GM18502 (cell line): ENCODE data around the gene RNASEH2C.
"Not testable (repeated sequence)": the region's sequence is repeated elsewhere in the genome, so short reads cannot be mapped to it uniquely, and the experiment has no call there.

Source experiments
- ATAC-seq: cut with Tn5 transposase; IDR thresholded peaks from one replicate; pipeline ENCODE4 v1.9.1; 2021; ENCODE audit warnings: mild to moderate bottlenecking; ENCODE audit not compliant: unreplicated experiment, poor library complexity

Gene RNASEH2C

DNA sequence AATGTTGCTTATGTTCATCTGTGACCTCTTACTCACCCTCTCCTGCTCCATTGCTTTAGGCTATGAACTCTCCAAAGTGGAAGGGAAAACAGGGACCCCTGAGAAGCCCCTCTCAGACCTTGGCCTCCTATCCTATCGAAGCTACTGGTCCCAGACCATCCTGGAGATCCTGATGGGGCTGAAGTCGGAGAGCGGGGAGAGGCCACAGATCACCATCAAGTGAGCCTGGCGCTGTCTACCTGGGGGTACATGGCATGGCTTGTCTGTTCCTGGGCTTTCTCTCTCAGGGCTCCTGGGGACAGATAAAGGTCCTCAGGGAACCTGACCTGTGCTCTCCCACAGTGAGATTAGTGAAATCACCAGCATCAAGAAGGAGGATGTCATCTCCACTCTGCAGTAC, 2.1 kb downstream of the RNASEH2C start:
- no peak for ATAC-seq

DNA sequence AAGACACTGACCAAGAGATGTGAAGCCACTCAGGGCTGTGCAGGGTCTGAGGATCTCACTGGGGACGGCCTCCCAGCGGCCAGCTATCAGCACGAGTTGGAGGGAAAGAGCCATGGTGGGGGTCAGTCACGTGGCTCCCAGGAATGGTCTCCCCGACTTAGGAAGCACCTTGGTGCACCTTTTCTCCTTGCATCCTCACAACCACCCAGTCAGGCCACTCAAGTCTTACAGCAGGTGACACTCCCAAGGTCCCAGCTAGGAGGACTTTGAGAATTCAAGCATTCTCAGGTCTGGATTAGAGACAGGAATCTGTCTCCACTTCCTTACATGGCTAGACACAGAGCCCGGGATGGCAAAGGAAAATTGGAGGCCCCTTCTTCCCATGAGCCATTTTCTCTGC, 2.7 kb downstream of the RNASEH2C start:
- no peak for ATAC-seq

DNA sequence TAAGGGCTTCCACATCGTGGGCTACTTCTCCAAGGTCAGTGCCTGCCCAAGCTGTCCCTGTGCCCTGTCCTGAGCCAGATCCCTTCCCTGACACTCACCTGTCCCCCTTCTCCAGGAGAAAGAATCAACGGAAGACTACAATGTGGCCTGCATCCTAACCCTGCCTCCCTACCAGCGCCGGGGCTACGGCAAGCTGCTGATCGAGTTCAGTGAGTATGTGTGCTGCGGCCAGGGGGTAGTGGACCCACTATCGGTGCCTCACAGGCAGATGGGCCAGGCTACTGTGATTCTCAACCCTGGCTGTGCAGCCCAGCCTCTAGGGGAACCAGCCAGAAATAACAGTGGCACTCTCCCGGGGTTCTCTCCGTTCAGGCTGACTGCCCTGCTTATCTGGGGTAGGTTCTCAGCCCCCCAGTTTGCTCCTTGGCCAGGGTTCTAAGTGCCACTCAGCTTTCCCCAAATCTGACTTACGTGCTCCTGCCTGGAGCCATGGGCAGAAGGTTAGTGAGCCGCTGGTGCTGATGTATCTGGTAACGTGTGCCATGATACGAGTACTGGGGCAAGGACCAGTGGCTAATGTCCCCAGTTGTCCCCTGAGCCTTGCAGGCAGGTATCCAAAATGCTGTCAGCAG, 3.7 kb downstream of the RNASEH2C start:
- ATAC-seq: no peak

DNA sequence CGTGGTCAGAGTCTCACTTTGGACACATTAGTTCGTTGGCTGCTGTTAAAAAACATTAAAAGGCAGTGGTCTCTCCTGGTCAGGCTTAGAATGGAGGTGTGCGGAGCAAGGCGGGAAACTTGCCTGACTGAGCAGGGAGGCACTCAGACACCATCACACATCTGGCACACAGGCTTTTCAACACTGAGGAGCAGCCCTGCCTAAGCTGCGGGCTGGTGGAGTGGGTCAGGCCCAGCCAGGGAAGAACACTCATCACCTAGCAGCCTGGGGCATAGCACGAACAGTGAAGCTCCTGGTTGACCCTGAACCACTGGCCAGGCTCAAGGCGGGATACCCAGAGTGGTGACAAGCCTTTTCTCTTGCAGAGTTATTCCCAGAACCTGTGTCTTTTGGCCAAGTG, 4.3 kb downstream of the RNASEH2C start:
- no peak for ATAC-seq

DNA sequence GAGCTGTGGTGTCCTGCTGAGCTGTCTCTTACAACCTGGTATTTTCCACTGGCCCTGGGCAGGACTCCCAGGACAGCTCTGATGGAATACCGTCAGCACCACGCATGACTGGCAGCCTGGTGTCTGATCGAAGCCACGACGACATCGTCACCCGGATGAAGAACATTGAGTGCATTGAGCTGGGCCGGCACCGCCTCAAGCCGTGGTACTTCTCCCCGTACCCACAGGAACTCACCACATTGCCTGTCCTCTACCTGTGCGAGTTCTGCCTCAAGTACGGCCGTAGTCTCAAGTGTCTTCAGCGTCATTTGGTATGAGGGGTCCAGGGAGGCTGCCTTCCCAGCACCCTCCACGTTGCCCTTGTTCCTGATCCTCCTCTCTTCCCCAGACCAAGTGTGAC, 6.2 kb downstream of the RNASEH2C start:
- no peak for ATAC-seq

DNA sequence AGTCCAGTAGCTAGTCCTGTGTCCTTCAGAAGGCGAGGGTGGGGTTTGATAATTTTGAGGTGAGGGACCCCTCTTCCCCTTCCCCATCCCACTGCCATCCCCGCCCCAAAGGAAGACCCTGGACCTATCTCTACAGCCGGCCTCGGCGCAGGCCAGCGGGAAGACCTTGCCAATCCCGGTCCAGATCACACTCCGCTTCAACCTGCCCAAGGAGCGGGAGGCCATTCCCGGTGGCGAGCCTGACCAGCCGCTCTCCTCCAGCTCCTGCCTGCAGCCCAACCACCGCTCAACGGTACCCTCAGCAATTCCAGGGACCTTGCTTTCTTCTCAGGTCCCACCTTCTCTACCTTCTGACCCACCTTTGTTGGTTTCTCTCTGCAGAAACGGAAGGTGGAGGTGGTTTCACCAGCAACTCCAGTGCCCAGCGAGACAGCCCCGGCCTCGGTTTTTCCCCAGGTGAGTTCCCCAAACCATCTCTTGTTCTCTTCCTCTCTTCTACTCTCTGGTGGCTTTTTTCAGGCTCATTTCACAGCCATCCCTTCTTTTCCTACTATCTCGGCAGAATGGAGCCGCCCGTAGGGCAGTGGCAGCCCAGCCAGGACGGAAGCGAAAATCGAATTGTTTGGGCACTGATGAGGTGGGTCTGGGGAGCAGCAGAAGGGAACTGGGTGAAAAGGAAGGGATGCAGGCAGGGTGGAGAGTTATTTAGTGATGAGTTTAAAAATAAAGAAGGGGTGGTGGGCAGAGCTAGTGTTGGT, 7.2 kb downstream of the RNASEH2C start:
- no peak for ATAC-seq

DNA sequence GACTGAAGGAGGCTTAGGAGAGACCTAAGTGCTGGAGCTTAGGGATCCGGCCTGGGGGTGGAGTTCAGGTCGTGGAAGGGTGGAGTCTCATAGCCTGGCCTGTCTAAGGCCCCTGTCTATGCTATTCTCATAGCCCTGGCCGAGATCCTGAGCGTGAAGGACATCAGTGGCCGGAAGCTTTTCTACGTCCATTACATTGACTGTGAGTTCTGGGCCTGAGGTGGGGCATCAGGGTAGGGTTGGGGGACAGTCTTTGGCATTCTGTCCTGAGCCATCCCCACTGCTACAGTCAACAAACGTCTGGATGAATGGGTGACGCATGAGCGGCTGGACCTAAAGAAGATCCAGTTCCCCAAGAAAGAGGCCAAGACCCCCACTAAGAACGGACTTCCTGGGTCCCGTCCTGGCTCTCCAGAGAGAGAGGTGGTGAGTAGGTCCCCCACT, 7.9 kb downstream of the RNASEH2C start:
- no peak for ATAC-seq

DNA sequence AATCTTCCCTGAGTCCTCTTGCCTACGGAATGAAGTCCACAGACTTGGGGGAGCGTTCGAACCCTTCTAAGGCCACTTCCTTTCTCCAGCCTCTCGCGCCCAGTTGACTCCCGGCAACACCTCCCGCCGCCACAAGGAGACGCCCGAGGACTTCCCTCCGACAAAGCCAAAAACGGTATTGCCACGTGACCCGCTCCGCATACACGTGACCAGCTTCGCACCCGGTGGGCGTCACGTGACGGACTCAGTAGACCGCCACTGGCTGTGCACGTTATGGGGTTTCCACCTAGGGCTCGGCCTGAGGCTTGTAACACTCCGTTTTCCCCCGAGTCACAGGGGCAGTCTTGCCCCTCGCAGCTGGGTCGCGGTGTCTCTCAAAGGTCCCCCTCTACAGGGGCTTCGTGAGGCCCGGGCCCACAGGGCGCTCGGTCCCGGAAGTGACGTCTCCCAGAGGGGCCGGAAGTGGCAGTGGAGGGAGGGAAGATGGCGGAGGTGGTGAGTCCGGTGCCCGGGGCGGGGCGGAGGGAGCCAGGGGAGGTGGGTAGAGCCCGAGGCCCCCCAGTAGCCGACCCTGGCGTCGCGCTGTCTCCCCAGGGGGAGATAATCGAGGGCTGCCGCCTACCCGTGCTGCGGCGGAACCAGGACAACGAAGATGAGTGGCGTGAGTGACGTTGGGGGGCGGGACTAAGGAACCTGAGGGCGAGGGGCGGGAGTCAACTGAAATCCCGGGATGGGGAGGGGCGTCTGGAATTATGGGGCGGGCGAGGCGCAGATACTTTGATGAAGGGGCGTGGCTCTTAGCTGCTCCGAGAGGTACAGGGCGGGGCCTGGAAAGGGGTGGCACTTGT, 8.6 kb downstream of the RNASEH2C start, which contains the start of gene KAT5:
TSS of gene KAT5 (plus strand) at position 468 of the 848 bp plus-strand sequence. CDS start at position 484, 16 bp downstream.
- peak; percentile 78 for ATAC-seq

DNA sequence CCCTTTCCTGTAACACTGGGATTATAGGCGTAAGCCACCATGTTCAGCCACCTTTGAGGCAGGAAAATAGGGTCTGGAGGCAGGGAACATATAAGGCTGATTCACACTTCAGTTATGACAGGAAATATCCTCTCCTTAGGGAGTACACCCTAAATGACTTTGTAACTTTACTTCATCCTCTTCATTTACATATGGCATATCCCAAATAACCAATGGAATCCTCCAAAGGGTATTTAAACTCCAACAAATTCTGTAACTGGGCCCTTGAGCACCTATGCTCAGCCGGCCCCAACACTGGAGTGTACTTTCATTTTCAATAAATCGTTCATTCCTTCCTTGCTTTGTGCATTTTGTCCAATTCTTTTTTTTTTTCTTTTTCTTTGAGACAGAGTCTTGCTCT, 10.2 kb downstream of the RNASEH2C start:
- no peak for ATAC-seq

DNA sequence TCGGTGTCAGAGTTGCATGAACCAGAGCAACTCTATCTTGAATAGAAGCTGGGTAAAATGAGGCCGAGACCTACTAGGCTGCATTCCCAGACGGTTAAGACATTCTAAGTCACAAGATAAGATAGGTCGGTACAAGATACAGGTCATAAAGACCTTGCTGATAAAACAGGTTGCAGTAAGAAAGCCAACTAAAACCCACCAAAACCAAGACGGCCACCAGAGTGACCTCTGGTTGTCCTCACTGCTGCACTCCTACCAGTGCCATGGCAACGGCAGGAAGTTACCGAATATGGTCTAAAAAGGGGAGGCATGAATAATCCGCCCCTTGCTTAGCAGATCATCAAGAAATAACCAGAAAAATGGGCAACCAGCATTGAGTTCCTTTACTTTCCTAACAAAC, 10.9 kb downstream of the RNASEH2C start:
- ATAC-seq: no peak

DNA sequence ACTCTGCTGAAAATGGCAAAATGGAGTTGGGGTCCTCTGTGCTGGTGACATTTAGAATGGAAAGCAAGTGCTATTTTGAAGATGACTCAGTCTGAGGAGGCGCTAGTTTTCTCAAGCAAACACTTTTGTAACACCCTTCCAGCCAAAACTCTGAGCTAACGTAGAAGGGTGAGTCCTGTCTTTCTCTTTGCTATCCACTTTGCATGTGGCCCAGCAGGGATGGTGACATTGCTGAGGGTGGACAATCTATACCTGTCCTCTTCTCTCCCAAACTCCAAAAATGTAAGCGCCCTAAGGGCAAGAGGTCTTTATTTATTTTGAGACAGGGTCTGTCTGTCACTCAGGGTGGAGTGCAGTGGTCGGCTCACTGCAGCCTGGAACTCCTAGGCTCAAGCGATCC, 12.1 kb downstream of the RNASEH2C start:
- ATAC-seq: no peak

DNA sequence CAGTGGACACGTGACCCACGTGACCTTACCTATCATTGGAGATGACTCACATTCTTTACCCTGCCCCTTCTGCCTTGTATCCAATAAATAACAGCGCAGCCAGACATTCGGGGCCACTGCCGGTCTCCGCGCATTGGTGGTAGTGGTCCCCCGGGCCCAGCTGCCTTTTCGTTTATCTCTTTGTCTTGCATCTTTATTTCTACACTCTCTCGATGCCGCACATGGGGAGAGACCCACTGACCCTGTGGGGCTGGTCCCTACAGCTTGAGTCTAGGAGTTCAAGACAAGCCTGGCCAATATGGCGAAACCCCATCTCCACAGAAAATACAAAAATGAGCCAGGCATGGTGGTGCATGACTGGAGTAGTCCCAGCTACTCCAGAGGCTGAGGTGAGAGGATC, 13.6 kb downstream of the RNASEH2C start:
- ATAC-seq: not testable (repeated sequence)

DNA sequence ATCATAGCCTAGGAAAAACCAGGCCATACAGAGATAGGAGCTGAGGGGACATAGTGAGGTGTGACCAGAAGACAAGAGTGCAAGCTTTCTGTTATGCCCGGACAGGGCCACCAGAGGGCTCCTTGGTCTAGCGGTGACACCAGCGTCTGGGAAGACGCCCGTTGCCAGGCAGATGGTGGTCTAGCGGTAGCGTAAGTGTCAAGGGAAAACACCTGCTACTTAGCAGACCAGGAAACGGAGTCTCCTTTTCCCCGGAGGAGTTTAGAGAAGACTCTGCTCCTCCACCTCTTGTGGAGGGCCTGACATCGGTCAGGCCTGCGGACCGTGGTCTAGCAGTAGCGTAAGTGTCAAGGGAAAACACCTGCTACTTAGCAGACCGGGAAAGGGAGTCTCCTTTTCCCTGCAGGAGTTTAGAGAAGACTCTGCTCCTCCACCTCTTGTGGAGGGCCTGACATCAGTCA, 14.3 kb downstream of the RNASEH2C start:
- not testable (repeated sequence) for ATAC-seq

DNA sequence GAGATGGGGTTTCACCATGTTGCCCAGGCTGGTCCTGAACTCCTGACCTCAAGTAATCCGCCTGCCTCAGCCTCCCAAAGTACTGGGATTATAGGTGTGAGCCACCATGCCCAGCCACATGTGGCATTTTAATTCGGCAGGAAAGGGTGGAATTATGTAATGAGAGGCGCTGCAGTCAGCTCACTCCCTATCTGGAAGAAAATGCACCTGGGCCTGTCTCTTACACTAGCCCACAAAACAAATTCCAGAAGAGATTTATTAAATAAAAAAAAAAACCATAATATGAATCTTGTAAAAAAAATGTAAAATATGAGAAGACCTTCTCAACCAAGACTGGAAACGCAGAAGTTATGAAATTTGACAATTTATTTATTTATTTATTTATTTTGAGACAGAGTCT, 16.8 kb downstream of the RNASEH2C start:
- no peak for ATAC-seq

DNA sequence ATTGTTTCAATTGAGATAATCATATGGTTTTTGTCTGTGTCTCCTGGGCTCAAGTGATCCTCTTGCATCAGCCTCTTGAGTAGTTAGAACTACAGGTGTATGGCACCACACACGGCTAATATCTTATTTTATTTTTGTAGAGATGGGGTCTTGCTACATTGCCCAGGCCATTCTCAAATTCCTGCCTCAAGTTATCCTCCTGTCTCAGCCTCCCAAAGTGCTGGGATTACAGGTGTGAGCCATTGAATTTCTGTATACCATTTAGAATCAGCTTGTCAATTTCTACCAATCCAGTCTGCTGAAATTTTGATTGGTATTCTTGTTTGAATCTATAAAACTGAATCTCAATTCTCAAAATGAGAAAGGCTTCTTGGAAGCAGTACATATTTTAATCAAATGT, 18.9 kb downstream of the RNASEH2C start:
- no peak for ATAC-seq

DNA sequence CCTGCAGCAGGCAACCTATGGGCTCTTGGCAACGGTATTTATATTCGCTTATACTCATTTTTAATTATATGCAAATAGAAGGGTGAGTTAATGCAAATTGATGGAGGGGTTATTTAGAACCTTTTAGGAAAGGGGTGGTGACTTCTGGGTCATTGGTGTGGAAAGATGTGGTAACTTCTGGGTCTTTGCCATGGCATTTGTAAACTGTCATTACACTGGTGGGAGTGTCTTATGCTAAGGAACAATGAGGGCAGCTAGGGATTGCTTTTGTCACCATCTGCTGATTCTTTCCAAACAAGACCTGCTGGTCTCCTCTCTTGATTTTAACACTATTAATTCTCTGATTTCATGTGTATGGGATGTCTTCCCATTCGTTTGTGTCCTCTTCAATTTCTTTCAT, 20.2 kb downstream of the RNASEH2C start:
- no peak for ATAC-seq

DNA sequence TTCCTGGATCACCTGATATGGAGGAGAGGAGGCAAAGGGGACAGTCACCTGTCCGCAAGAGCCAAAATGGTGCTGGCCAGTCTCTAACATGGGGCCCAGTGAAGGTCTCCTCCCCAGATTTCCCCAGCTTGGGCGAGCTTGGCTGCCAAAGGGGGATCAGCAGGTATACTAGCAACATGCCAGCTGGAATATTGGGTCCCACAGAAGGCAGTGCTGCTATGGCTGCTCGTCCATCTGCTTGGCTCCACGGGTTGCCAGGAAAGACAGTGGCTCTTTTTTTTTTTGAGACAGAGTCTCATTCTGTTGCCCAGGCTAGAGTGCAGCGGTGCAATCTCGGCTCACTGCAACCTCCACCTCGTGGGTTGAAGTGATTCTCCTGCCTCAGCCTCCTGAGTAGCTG, 21.3 kb downstream of the RNASEH2C start:
- ATAC-seq: no peak

DNA sequence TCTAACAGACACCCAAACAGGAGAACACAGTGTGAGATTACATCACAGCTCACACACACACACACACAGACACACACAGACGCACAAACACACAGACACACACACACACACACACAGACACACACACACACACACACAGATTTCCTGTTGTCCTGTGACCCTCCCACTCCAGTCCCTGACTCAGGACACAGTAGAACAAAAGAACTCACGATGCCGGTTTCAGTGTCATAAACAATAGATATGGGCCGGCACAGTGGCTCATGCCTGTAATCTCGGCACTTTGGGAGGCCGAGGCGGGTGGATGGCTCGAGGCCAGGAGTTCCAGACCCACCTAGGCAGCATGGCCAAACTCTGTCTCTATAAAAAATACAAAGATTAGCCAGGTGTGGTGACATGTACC, 22.4 kb downstream of the RNASEH2C start:
- ATAC-seq: no peak

DNA sequence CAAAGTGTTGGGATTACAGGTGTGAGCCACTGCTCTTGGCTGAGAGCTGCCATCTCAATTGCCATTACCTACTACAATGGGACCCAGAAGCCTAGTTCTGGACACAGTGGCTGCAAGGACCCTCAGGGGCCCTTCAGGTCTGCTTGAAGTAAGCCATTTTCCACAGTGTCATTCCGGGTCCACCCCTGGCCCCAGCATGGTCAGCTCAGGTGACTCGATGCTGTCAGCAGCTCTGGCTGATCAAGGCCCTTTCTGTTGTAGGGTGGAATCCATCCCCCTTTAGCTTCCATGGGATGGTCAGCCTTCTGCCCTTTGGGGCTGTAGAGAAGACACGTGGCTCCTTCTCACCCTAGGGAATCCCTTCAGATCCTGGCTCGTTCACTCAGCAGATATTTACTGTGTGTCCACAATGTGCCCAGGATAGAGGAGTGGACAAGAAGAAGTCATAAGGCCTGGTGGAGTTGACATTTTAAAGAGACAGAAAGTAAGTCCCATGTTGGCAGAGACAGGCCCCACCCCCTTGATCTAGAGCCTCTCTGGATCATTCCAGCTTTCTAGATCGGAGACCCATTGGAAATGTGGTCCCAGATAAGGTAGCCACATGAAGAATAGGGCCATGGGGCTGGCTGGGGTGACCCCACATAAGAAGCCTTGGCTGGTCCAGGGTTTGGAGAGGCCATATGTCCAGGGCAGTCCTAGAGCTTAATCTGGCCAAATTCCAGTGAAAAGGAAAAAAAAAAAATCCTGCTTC, 23.6 kb downstream of the RNASEH2C start:
- ATAC-seq: no peak
